H1 (cell line): Measurements from ENCODE around the gene LRRC25. TPM values are rescaled to one million over a fixed set of nuclear protein-coding genes. Genes with fewer than 3 reads are reported as not detected.

ENCODE experiments used
- ASH2L ChIP-seq: fragments of 200-600, 300-600 bp; sonication (generic); IDR thresholded peaks from one replicate; pipeline ENCODE4 v1.7.1; 2017; ENCODE audit warnings: low read length
- CHD7 ChIP-seq: fragments of 300-600 bp; sonication (generic); IDR thresholded peaks from 2 replicates; pipeline ENCODE4 v1.7.1; 2012; ENCODE audit warnings: low read length, moderate library complexity, mild to moderate bottlenecking, inconsistent platforms; ENCODE audit not compliant: insufficient replicate concordance
- CTBP2 ChIP-seq: IDR thresholded peaks from 2 replicates; pipeline ENCODE4 v1.7.0; 2011; ENCODE audit warnings: borderline replicate concordance, mild to moderate bottlenecking, moderate library complexity, mixed read lengths, low read length; ENCODE audit not compliant: insufficient read depth, insufficient read length
- GABPA ChIP-seq: IDR thresholded peaks from 2 replicates; pipeline ENCODE4 v1.6.1; 2011; ENCODE audit warnings: mild to moderate bottlenecking, low read length, moderate library complexity, borderline replicate concordance; ENCODE audit not compliant: insufficient read depth
- HDAC2 ChIP-seq, 2 experiments: fragments of 300-600 bp in 1 of 2; sonication (generic) in 1 of 2; IDR thresholded peaks; 2 replicates each; pipeline ENCODE4 v1.6.1; 2011 to 2012; ENCODE audit warnings: low read depth in 2 of 2, low read length in 2 of 2, mild to moderate bottlenecking in 2 of 2, moderate library complexity in 2 of 2, borderline replicate concordance in 1 of 2, inconsistent platforms in 1 of 2
- POLR2A ChIP-seq, 2 experiments: IDR thresholded peaks; 1 replicate in 1 of 2; 2 replicates in 1 of 2; pipeline ENCODE4 v1.6.1; 2011; ENCODE audit warnings: low read depth in 2 of 2, low read length in 2 of 2, mild to moderate bottlenecking in 2 of 2; ENCODE audit errors: control extremely low read depth in 1 of 2
- SUZ12 ChIP-seq: fragments of 200-600 bp; sonication (generic); IDR thresholded peaks from 2 replicates; pipeline ENCODE4 v1.6.1; 2012; ENCODE audit warnings: mild to moderate bottlenecking, inconsistent platforms, low read length, moderate library complexity, mixed read lengths
- TCF12 ChIP-seq: IDR thresholded peaks from 2 replicates; pipeline ENCODE4 v1.6.1; 2011; ENCODE audit warnings: low read depth, mild to moderate bottlenecking, low read length
- YY1 ChIP-seq: IDR thresholded peaks from 2 replicates; pipeline ENCODE4 v1.6.1; 2011; ENCODE audit warnings: low read depth, mild to moderate bottlenecking, low read length
- polyA plus RNA-seq, 7 experiments: library from polyadenylated mRNA; depleted of rRNA in 3 of 7; stranded (reverse) in 5 of 7; unstranded in 2 of 7; fragments of >200 nt in 5 of 7; fragments of 200-250 nt in 2 of 7; gene quantifications; 1 replicate in 5 of 7; 2 replicates in 1 of 7; 4 replicates in 1 of 7; pipeline versions ENCODE4 v1.2.1 to v1.2.3, GENCODE V29; 2011 to 2013; ENCODE audit warnings: missing spikeins in 2 of 7, mixed read lengths in 2 of 7
- total RNA-seq: library from RNA; stranded (reverse); fragmentation: NEBNext Ultra II Directional; extraction: Animal tissue kit (Norgen Biotek cat#: 25700); gene quantifications from 2 replicates; pipeline ENCODE4 v1.2.1, GENCODE V29; 2021

LRRC25 gene
- total and polyA plus RNA-seq, 2 of the 8 experiments (the other 6 are each of a cell fraction or from before 2014, with no cell fraction given), result 0.20 to 0.41 TPM

GRCh38 chr19:18385675-18386542 is 11.5 kb downstream of the LRRC25 start, which contains the start of gene GDF15 (continued):
- TF ChIP-seq CHD7, result no peak
- TF ChIP-seq ASH2L, result peak; percentile 28
- no peak for TF ChIP-seq CTBP2
- TF ChIP-seq SUZ12, result no peak
- no peak for TF ChIP-seq TCF12
- 0 out of 4 replicates have a peak, but pooled peaks of 1 of the 2 experiments have one; percentile 19 for TF ChIP-seq HDAC2 (IDR thresholded peaks at IDR 0.05; ENCODE audit: borderline replicate concordance in 1 of 2, low read depth in 2 of 2, low read length in 2 of 2)
- peak; percentile 39; the same call in 1 of the 2 replicates for TF ChIP-seq GABPA
- peak; percentile 59; the same call in 1 of the 2 replicates for TF ChIP-seq YY1
- peak in 1 of 2 experiments; percentile 74; a peak in 2 of 3 replicates for TF ChIP-seq POLR2A (IDR thresholded peaks at IDR 0.05; ENCODE audit: control extremely low read depth in 1 of 2, low read depth in 2 of 2, low read length in 2 of 2)
